HEK293T (cell line): Measurements from ENCODE around the gene PIK3R1.

ENCODE experiments used
- BHLHE40 ChIP-seq: fragments of 450-650 bp; IDR thresholded peaks from 2 replicates; pipeline ENCODE4 v1.6.1; 2016; ENCODE audit warnings: mild to moderate bottlenecking, moderate library complexity, borderline replicate concordance
- FOXK2 ChIP-seq: fragments of 450-650 bp; IDR thresholded peaks from 2 replicates; pipeline ENCODE4 v1.6.1; 2016; ENCODE audit warnings: mild to moderate bottlenecking
- FOXM1 ChIP-seq: fragments of 450-650 bp; IDR thresholded peaks from 2 replicates; pipeline ENCODE4 v1.6.1; 2017; ENCODE audit warnings: mild to moderate bottlenecking, borderline replicate concordance
- HDGF ChIP-seq: fragments of 450-650 bp; IDR thresholded peaks from 2 replicates; pipeline ENCODE4 v1.6.1; 2017; ENCODE audit warnings: antibody characterized with exemption, borderline replicate concordance
- LEF1 ChIP-seq: fragments of 450-650 bp; IDR thresholded peaks from 2 replicates; pipeline ENCODE4 v1.6.1; 2017; ENCODE audit warnings: mild to moderate bottlenecking, borderline replicate concordance
- NFRKB ChIP-seq: fragments of 450-650 bp; IDR thresholded peaks from 2 replicates; pipeline ENCODE4 v1.6.1; 2016; ENCODE audit warnings: mild to moderate bottlenecking, moderate library complexity
- SP1 ChIP-seq: fragments of 450-650 bp; IDR thresholded peaks from 2 replicates; pipeline ENCODE4 v1.6.1; 2017
- SUZ12 ChIP-seq: fragments of 450-650 bp; IDR thresholded peaks from 2 replicates; pipeline ENCODE4 v1.6.1; 2016; ENCODE audit warnings: mild to moderate bottlenecking
- TARDBP ChIP-seq: fragments of 450-650 bp; IDR thresholded peaks from 2 replicates; pipeline ENCODE4 v1.6.1; 2016
- TF ChIP-seq, protein P1 (sequence below): fragments of 450-650 bp; IDR thresholded peaks from 2 replicates; pipeline ENCODE4 v1.6.1; 2016

DNA sequence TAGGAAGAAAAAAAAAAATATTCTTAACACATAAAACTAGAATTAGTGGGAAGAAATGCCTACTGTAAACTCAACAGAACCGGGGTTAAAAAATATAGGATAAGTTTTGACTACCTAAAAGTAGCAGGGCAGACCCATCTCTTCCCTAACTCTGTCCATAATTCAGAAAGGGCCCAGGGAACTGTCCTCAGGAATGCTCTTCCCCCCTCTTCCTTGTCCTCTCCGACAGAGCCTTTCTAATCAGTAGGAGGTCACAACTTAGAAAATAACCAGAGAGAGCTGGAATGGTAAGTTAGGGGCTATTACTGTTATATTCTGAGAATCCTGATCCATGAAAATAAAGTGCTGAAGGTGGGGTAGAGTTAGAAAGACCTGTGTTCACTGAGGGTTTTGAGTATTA lies 22.2 kb downstream of the PIK3R1 start:
- TF ChIP-seq LEF1, result no peak
- no peak for TF ChIP-seq TARDBP
- no peak for TF ChIP-seq BHLHE40
- no peak for TF ChIP-seq SP1
- no peak for TF ChIP-seq SUZ12
- TF ChIP-seq, protein P1, sequence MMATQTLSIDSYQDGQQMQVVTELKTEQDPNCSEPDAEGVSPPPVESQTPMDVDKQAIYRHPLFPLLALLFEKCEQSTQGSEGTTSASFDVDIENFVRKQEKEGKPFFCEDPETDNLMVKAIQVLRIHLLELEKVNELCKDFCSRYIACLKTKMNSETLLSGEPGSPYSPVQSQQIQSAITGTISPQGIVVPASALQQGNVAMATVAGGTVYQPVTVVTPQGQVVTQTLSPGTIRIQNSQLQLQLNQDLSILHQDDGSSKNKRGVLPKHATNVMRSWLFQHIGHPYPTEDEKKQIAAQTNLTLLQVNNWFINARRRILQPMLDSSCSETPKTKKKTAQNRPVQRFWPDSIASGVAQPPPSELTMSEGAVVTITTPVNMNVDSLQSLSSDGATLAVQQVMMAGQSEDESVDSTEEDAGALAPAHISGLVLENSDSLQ, result no peak
- no peak for TF ChIP-seq NFRKB
- TF ChIP-seq HDGF, result no peak
- no peak for TF ChIP-seq FOXM1
- TF ChIP-seq FOXK2, result no peak
